ENCODE data around the gene TXNDC8. TPM values are rescaled to one million over a fixed set of nuclear protein-coding genes. Genes with fewer than 3 reads are reported as not detected.
"Not testable (repeated sequence)": the region's sequence is repeated elsewhere in the genome, so short reads cannot be mapped to it uniquely, and the experiment has no call there.

The TXNDC8 gene
- not detected for total RNA-seq
- not detected for polyA plus RNA-seq
- total RNA-seq: 0 reads per million in 6 experiments

- POLR2A ChIA-PET: no interaction called here
- ATAC-seq (no peak), DNase-seq (no peak)
- Mint-ChIP-seq H3K27me3 (peaks cover 0 to 13% (median 3%) of the 10 kb centered on the region in 5 donors), H3K9me3 (peaks cover 0 to 2% (median 0%) of the 10 kb centered on the region in 9 donors), H3K4me3 (no peak within 1 kb of the TSS), H3K4me1 (peaks cover 0 to 3% (median 0%) of the 10 kb centered on the region in 4 donors), H3K27ac (no peak within 1 kb of the TSS), H3K36me3 (no peaks in the 10 kb centered on the region)
Measured at GRCh38 chr9:110337727-110338126, at the start of gene TXNDC8. Gene TXNDC8, minus strand, starts transcription at chr9:110337863.

GRCh38 chr9:110383491-110383890, 45.8 kb upstream of the TXNDC8 start:
- Mint-ChIP-seq H3K27me3 (peaks cover 0 to 8% (median 2%) of the 10 kb centered on the region in 5 donors), H3K4me3 (no peak overlapping the region), H3K36me3 (no peaks in the 10 kb centered on the region), H3K4me1 (no peaks in the 10 kb centered on the region), H3K27ac (no peak overlapping the region), H3K9me3 (peaks cover 0 to 7% (median 0%) of the 10 kb centered on the region in 9 donors)
- POLR2A ChIA-PET: no interaction called here
- no peak for ATAC-seq
- DNase-seq: no peak

DNA sequence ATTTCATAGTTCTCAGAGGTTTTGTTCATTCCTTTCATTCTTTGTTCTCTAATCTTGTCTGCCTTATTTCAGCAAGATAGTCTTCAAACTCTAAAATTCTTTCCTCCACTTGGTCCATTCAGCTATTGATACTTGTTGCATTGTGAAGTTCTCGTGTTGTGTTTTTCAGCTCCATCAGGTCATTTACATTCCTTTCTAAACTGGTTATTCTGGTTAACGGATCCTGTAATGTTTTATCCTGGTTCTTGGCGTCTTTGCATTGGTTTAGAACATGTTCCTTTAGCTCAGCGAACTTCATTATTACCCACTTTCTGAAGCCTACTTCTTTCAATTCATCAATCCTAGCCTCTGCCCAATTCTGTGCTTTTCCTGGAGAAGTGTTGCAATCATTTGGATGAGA, 45.1 kb upstream of the TXNDC8 start:
- Mint-ChIP-seq H3K4me1 (no peaks in the 10 kb centered on the region), H3K4me3 (no peak overlapping the region), H3K9me3 (peaks cover 0 to 9% (median 0%) of the 10 kb centered on the region in 9 donors), H3K27ac (no peak overlapping the region), H3K36me3 (no peaks in the 10 kb centered on the region), H3K27me3 (peaks cover 0 to 15% (median 2%) of the 10 kb centered on the region in 5 donors)
- no peak for DNase-seq
- ATAC-seq: no peak
- POLR2A ChIA-PET: no interaction called here

DNA sequence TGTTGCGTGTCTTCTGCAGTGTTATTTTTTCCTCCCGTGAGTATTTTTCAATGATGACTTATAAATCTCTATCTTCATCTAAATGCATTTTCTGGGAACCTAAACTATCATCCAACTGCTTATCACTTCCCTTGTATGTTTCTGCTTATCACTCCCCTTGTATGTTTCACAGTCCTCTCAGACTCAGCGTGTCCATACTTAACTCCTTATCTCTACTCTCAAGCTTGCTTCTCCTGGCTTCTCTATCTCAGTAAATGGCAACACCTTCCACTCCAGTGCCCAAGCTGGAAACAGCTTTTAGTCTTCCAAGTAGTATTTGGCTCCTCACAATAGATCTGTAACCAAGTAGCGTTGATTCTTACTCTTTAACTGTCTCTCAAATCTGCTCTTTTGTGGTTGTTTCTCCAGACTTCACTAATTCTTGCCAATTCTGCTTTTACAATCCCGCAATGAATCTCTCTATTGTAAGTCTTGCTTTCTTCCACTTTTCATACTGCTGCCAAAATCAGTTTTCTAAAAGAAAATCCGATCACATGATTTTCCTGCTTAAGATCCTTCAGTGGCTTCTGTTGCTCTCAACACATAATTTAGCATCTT, 33.8 kb upstream of the TXNDC8 start:
- H3K9me3 Mint-ChIP-seq: no peaks in the 10 kb centered on the region
- POLR2A ChIA-PET: no interaction called here
- no peaks in the 10 kb centered on the region for H3K36me3 Mint-ChIP-seq
- H3K4me3 Mint-ChIP-seq: no peak overlapping the region
- ATAC-seq (no peak), DNase-seq (no peak)
- no peak overlapping the region for H3K27ac Mint-ChIP-seq
- no peaks in the 10 kb centered on the region for H3K27me3 Mint-ChIP-seq
- no peaks in the 10 kb centered on the region for H3K4me1 Mint-ChIP-seq

DNA sequence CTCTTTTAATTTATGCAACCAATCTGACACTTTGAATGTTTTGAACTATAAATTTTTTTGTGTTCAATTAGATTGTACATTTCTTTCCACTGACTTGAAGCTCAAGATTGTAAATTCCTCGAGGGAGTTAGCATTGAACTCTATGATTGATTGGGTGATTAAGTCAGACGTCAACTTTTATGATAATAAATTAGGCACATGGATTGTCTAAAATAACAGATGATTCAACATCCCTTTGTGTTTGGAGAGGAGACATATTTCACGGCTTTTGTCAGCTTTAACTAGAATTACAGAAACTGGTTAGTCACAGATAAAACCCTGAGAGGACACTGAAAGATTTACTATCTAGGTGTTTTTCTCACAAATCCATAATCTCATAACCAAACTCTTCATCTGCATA, 32.7 kb upstream of the TXNDC8 start:
- Mint-ChIP-seq H3K9me3 (no peaks in the 10 kb centered on the region), H3K4me3 (no peak overlapping the region), H3K4me1 (no peaks in the 10 kb centered on the region), H3K36me3 (no peaks in the 10 kb centered on the region), H3K27ac (no peak overlapping the region), H3K27me3 (peaks cover 0 to 3% (median 0%) of the 10 kb centered on the region in 5 donors)
- DNase-seq: no peak
- no peak for ATAC-seq
- POLR2A ChIA-PET: no interaction called here

- no peak overlapping the region for H3K27ac Mint-ChIP-seq
- peaks cover 0 to 6% (median 0%) of the 10 kb centered on the region in 9 donors for H3K9me3 Mint-ChIP-seq
- ATAC-seq (no peak), DNase-seq (no peak)
- no peaks in the 10 kb centered on the region for H3K4me1 Mint-ChIP-seq
- no peak overlapping the region for H3K4me3 Mint-ChIP-seq
- H3K36me3 Mint-ChIP-seq: no peaks in the 10 kb centered on the region
- H3K27me3 Mint-ChIP-seq: peaks cover 0 to 6% (median 0%) of the 10 kb centered on the region in 5 donors
- POLR2A ChIA-PET: no interaction called here
Measured at GRCh38 chr9:110364451-110364850, 26.8 kb upstream of the TXNDC8 start.

DNA sequence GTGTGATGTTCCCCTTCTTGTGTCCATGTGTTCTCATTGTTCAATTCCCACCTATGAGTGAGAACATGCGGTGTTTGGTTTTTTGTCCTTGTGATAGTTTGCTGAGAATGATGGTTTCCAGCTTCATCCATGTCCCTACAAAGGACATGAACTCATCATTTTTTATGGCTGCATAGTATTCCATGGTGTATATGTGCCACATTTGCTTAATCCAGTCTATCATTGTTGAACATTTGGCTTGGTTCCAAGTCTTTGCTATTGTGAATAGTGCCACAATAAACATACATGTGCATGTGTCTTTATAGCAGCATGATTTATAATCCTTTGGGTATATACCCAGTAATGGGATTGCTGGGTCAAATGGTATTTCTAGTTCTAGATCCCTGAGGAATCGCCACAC, 21.3 kb upstream of the TXNDC8 start:
- H3K9me3 Mint-ChIP-seq, H3K4me1 Mint-ChIP-seq, H3K27ac Mint-ChIP-seq, H3K36me3 Mint-ChIP-seq, H3K4me3 Mint-ChIP-seq, DNase-seq, POLR2A ChIA-PET, H3K27me3 Mint-ChIP-seq, ATAC-seq: not testable (repeated sequence)

DNA sequence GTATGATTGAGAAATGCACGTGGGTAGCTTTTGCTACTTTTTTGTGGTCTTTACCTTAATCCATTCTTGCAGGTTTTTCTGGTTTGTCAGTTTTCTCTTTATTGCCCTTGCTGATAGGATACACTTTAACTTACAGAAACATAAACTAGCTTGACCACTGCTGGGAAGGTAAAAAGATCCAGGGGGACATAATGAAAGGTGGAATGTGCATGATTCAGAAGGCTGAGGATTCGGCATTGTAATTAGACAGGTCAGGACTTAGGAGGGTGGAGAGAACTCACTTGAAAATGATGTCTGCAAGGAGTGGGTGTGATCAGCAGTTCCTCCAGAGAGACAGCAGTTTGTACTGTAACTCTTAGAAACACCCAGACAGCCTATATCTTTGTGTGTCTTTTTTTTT, 19.8 kb upstream of the TXNDC8 start:
- no peaks in the 10 kb centered on the region for H3K4me1 Mint-ChIP-seq
- H3K27me3 Mint-ChIP-seq: no peaks in the 10 kb centered on the region
- no peaks in the 10 kb centered on the region for H3K36me3 Mint-ChIP-seq
- ATAC-seq: no peak
- no peak for DNase-seq
- H3K9me3 Mint-ChIP-seq: peaks cover 0 to 6% (median 0%) of the 10 kb centered on the region in 9 donors
- POLR2A ChIA-PET: no interaction called here
- H3K27ac Mint-ChIP-seq: no peak overlapping the region
- no peak overlapping the region for H3K4me3 Mint-ChIP-seq

DNA sequence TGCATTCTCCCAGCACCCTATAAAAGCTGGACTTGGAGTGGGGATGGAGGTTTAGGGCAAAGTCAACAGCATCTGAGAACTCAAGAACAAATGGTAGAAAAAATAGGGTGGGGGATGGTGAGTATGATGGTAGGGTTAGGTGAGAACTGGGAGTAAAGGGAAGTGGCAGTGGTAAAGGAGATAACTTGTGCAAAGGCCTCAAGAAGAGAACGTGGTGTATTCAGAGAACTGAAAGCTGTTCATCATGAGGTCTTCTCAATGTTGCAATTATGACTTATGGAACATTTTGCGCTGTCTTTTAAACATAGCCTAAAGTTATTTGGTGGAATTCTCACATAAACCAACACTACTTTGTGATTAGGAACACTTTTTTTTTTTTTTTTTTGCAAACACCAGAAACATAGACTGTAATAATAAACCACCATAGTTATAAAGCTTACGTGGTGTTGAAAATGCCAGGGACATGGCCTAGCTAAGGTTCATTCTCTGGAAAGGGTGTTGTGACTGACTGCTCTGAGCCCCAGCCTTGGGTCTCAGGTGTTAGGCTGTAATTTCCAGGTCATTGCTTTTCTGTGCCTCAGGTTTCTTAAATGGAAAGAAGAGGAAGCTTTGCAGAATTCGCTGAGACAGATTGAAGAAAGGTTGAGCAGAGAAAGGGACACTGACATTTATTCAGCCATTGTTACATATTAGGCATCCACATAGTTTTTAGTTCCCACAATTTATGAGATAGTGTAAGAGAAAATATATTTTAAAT, 19.2 kb upstream of the TXNDC8 start:
- DNase-seq (no peak), ATAC-seq (no peak)
- no peaks in the 10 kb centered on the region for H3K27me3 Mint-ChIP-seq
- no peaks in the 10 kb centered on the region for H3K36me3 Mint-ChIP-seq
- H3K4me1 Mint-ChIP-seq: no peaks in the 10 kb centered on the region
- H3K4me3 Mint-ChIP-seq: no peak overlapping the region
- H3K9me3 Mint-ChIP-seq: peaks cover 0 to 6% (median 0%) of the 10 kb centered on the region in 9 donors
- no peak overlapping the region for H3K27ac Mint-ChIP-seq
- POLR2A ChIA-PET: no interaction called here

DNA sequence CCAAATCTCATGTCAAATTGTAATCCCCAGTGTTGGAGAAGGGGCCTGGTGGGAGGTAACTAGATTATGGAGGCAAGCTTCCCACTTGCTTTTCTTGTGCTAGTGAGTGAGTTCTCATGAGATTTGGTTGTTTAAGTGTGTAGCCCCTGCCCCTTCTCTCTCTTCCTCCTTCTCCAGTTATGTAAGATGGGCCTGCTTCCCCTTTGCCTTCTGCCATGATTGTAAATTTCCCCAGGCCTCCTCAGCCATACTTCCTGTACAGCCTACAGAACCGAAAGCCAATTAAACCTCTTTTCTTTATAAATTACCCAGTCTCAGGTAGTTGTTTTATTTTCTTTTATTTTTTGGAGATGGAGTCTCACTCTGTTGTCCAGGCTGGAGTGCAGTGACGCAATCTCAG, 18.2 kb upstream of the TXNDC8 start:
- no peak for DNase-seq
- H3K36me3 Mint-ChIP-seq: no peaks in the 10 kb centered on the region
- H3K27ac Mint-ChIP-seq: no peak overlapping the region
- no peak for ATAC-seq
- H3K27me3 Mint-ChIP-seq: no peaks in the 10 kb centered on the region
- POLR2A ChIA-PET: no interaction called here
- no peaks in the 10 kb centered on the region for H3K4me1 Mint-ChIP-seq
- H3K9me3 Mint-ChIP-seq: peaks cover 0 to 5% (median 0%) of the 10 kb centered on the region in 9 donors
- H3K4me3 Mint-ChIP-seq: no peak overlapping the region

DNA sequence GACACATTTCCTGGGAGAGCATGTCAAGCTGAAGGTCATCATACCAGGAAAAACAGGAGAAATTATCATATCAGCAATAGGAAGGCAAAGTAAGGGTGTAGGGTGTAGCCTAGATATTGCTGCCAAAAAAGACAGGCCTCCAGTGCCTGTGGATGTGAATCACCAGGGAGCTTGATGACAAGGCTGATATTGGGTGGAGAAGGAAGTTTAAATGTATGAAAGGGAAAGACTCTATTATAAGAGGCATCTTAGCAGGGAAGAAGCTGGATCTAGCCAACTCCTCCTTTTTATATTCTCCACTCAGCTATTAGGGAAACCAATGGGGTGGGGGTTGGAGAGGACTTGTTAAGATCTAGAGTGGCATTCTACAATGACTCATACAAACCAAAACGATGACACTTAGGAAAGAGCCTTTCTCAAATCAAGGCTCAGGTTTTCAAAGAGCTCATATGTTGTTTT, 13.4 kb upstream of the TXNDC8 start:
- no peak for ATAC-seq

DNA sequence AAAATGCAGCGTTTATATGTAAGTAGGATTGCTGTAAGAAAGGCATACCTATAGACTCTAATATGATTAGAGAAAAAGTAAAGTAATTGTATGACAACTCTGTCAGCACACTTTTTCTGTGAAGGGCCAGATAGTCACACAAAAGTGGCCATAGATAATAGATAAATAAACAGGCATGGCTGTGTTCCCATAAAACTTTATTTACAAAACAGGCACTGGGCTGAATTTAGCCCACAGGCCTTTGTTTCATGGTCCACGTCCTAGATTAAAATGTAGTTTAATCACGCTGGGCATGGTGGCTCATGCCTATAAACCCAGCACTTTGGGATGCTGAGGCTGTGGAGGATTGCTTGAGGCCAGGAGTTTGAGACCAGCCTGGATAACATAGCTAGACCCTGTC, 8.7 kb upstream of the TXNDC8 start:
- Mint-ChIP-seq H3K4me1 (no peaks in the 10 kb centered on the region), H3K27me3 (peaks cover 0 to 2% (median 0%) of the 10 kb centered on the region in 5 donors), H3K27ac (no peak overlapping the region), H3K36me3 (no peaks in the 10 kb centered on the region), H3K9me3 (no peaks in the 10 kb centered on the region), H3K4me3 (no peak overlapping the region)
- DNase-seq (no peak), ATAC-seq (no peak)
- POLR2A ChIA-PET: no interaction called here

More for the DNA sequence above, 13.4 kb upstream of the TXNDC8 start:
- H3K27ac Mint-ChIP-seq: no peak overlapping the region
- no peaks in the 10 kb centered on the region for H3K27me3 Mint-ChIP-seq
- no peaks in the 10 kb centered on the region for H3K4me1 Mint-ChIP-seq
- DNase-seq: no peak
- H3K36me3 Mint-ChIP-seq: no peaks in the 10 kb centered on the region
- H3K9me3 Mint-ChIP-seq: no peaks in the 10 kb centered on the region
- POLR2A ChIA-PET: no interaction called here
- no peak overlapping the region for H3K4me3 Mint-ChIP-seq

DNA sequence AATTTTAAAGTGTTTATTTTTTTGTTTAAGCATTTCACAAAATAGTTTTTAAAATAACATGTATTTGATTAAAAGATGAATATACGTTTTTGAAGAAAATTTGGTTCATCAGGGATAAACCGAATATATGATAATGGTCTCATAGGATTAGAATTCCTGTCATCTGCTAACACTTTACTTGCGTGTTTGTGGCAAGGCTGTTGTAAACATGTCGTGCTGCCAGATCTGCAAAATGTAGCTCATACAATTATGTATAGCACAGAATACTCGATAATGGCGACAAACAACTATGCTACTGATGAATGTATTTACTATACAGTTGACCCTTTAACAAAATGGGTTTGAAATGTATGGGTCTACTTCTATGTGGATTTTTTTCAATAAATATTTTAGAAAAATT, 7.2 kb upstream of the TXNDC8 start:
- POLR2A ChIA-PET: no interaction called here
- no peaks in the 10 kb centered on the region for H3K4me1 Mint-ChIP-seq
- no peaks in the 10 kb centered on the region for H3K36me3 Mint-ChIP-seq
- ATAC-seq (no peak), DNase-seq (no peak)
- no peak overlapping the region for H3K4me3 Mint-ChIP-seq
- H3K27ac Mint-ChIP-seq: no peak overlapping the region
- peaks cover 0 to 2% (median 0%) of the 10 kb centered on the region in 9 donors for H3K9me3 Mint-ChIP-seq
- H3K27me3 Mint-ChIP-seq: peaks cover 0 to 2% (median 0%) of the 10 kb centered on the region in 5 donors
